ENCODE measurements around the gene FBXL13.
"Not testable (repeated sequence)": the region's sequence is repeated elsewhere in the genome, so short reads cannot be mapped to it uniquely, and the experiment has no call there.

The FBXL13 gene

DNA sequence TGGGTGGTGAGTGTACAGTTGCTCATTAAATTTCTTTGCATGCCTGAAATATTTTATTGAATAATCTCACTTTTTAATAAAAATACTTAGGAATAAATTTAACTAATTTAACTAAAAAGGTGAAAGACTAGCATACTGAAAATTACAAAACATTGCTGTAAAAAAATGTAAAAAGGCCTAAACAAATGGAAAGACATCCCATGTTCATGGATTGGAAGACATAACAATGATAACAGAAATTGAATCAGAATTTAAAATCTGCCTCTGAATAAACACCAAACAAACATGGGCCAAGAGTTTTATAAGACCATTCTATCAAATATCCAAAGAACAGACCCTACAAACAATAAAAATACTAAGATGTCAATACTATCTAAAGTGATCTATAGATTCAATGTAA is 94.9 kb downstream of the FBXL13 start:
- in situ Hi-C loops (cut with MboI; ENCODE audit: low sequenced_read_pairs): no loop called here
- Histone ChIP-seq H3K36me3 (replicated peaks) (no peaks in the 10 kb centered on the region), H3K4me1 (no peaks in the 10 kb centered on the region), H3K4me3 (no peak overlapping the region), H3K27me3 (ENCODE audit: low read depth) (no peaks in the 10 kb centered on the region), H3K9me3 (0 out of 2 replicates have a peak, but pooled peaks cover 2% of the 10 kb centered on the region)
- no peak for DNase-seq (ENCODE audit: low spot score in 2 of 2)

- in situ Hi-C loops (cut with MboI; ENCODE audit: low sequenced_read_pairs): no loop called here
- Histone ChIP-seq H3K9me3 (0 out of 2 replicates have a peak, but pooled peaks cover 2% of the 10 kb centered on the region), H3K4me3 (no peak overlapping the region), H3K4me1 (no peaks in the 10 kb centered on the region), H3K36me3 (replicated peaks) (no peaks in the 10 kb centered on the region), H3K27me3 (ENCODE audit: low read depth) (no peaks in the 10 kb centered on the region)
- DNase-seq (ENCODE audit: low spot score in 2 of 2): no peak
Observed at GRCh38 chr7:102978284-102978683, 96.3 kb downstream of the FBXL13 start.

DNA sequence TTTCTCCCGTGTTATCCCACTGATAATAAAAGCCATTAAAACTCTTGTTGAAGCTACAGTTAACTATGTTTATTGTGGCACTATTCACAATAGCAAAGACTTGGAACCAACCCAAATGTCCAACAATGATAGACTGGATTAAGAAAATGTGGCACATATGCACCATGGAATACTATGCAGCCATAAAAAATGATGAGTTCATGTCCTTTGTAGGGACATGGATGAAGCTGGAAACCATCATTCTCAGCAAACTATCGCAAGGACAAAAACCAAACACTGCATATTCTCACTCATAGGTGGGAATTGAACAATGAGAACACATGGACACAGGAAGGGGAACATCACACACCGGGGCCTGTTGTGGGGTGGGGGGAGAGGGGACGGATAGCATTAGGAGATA is 97.0 kb downstream of the FBXL13 start:
- H3K4me1 ChIP-seq; H3K36me3 ChIP-seq (replicated peaks); in situ Hi-C loops (cut with MboI; ENCODE audit: low sequenced_read_pairs); DNase-seq (ENCODE audit: low spot score in 2 of 2); H3K9me3 ChIP-seq; H3K27me3 ChIP-seq (ENCODE audit: low read depth); H3K4me3 ChIP-seq: not testable (repeated sequence)

- Histone ChIP-seq H3K9me3 (0 out of 2 replicates have a peak, but pooled peaks cover 2% of the 10 kb centered on the region), H3K4me3 (no peak overlapping the region), H3K36me3 (replicated peaks) (no peaks in the 10 kb centered on the region), H3K27me3 (ENCODE audit: low read depth) (no peaks in the 10 kb centered on the region), H3K4me1 (no peaks in the 10 kb centered on the region)
- in situ Hi-C loops (cut with MboI; ENCODE audit: low sequenced_read_pairs): no loop called here
- no peak for DNase-seq (ENCODE audit: low spot score in 2 of 2)
Observed at GRCh38 chr7:102976493-102976892, 98.1 kb downstream of the FBXL13 start.

DNA sequence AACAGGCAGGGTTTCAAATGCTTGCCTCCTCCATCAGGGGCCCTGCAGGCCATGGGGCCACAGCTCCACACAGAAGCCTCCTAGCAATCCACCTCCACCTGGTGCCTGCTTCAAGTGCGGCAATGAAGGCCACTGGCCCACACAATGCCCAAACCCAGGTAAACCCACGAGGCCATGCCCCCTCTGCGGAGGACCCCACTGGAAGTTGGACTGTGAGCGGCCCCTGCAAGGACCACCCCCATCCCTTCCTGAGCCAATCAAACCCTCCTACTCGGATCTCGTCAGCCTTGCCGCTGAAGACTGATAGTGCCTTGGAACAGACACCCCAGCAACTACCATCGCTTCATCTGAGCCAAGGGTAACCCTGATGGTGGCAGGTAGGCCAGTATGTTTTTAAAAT is 98.7 kb downstream of the FBXL13 start:
- H3K27me3 ChIP-seq (ENCODE audit: low read depth): no peaks in the 10 kb centered on the region
- H3K9me3 ChIP-seq: 0 out of 2 replicates have a peak, but pooled peaks cover 2% of the 10 kb centered on the region
- no peak overlapping the region for H3K4me3 ChIP-seq
- in situ Hi-C loops (cut with MboI; ENCODE audit: low sequenced_read_pairs): no loop called here
- H3K4me1 ChIP-seq: no peaks in the 10 kb centered on the region
- DNase-seq (ENCODE audit: low spot score in 2 of 2): no peak
- no peaks in the 10 kb centered on the region for H3K36me3 ChIP-seq (replicated peaks)

DNA sequence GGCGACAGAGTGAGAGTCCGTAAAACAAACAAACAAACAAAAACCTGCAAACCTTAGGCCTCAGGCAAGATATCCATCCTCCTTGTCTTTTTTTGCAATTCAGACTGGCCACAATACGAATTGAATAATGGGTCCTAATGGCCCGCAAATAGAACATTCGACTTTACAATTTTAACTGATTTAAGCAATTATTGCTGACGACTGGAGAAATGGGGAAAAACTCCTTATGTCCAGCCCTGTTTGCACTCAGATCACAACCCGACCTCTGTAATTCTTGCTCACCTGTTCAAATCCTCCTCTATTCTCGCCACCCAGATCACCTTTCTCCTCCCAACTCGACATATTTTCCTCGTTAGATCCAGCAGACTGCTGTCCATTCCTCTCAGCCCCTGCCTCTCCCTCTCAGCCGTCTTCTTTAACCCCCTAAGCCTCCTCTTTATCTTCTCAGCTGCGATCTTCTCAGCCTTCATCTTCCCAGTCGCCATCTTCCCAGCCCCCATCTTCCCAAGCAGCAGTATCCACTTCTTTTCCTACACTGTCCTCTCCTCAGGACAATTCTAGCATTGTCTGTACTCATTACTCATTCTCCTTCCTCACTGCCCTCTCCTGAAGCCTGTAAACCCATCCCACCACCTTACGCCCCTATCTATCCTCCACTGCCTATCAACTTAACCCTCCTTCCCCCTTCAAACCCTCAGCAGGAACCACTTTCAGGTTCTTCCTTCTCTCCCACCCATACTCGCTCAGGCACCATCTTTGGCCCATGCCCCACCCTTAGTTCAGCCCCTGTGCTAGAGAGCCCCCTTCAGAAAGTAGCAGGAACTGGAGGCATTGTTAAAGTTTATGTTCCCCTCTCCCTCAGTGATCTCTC is 100.0 kb downstream of the FBXL13 start:
- Histone ChIP-seq H3K9me3 (no peaks in the 10 kb centered on the region), H3K4me1 (no peaks in the 10 kb centered on the region), H3K27me3 (ENCODE audit: low read depth) (no peaks in the 10 kb centered on the region), H3K4me3 (no peak overlapping the region), H3K36me3 (replicated peaks) (no peaks in the 10 kb centered on the region)
- in situ Hi-C loops (cut with MboI; ENCODE audit: low sequenced_read_pairs): no loop called here
- peak; percentile 5 to 38 for DNase-seq (ENCODE audit: low spot score in 2 of 2)

- Histone ChIP-seq H3K36me3 (replicated peaks) (no peaks in the 10 kb centered on the region), H3K27me3 (ENCODE audit: low read depth) (no peaks in the 10 kb centered on the region), H3K4me1 (no peaks in the 10 kb centered on the region), H3K9me3 (no peaks in the 10 kb centered on the region), H3K4me3 (no peak overlapping the region)
- in situ Hi-C loops (cut with MboI; ENCODE audit: low sequenced_read_pairs): no loop called here
- no peak for DNase-seq (ENCODE audit: low spot score in 2 of 2)
Observed at GRCh38 chr7:102973096-102973802, 101.3 kb downstream of the FBXL13 start.

DNA sequence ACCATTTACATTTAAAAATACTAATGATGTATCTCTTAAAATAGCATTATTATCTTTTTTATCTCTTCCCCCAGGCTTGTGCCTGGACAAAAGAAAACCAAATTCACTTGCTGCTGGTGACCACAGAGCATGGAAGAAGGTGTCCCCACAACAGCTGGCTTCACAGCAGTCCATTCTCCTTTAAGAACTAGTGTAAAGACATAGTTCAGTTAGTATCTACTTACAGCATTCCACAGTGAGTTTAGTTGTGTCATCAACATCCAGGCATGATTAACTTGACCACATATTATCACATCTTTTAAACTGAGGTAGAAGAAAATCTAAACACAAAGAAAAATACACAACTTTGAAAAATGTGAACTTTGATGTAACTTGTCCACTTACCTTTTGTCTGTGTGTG is 106.8 kb downstream of the FBXL13 start:
- Histone ChIP-seq H3K9me3 (no peaks in the 10 kb centered on the region), H3K4me3 (no peak overlapping the region), H3K27me3 (ENCODE audit: low read depth) (no peaks in the 10 kb centered on the region), H3K4me1 (no peaks in the 10 kb centered on the region), H3K36me3 (replicated peaks) (no peaks in the 10 kb centered on the region)
- in situ Hi-C loops (cut with MboI; ENCODE audit: low sequenced_read_pairs): no loop called here
- DNase-seq (ENCODE audit: low spot score in 2 of 2): no peak

GRCh38 chr7:102966465-102966864 is 108.1 kb downstream of the FBXL13 start:
- in situ Hi-C loops (cut with MboI; ENCODE audit: low sequenced_read_pairs): no loop called here
- DNase-seq (ENCODE audit: low spot score in 2 of 2): no peak
- no peak overlapping the region for H3K4me3 ChIP-seq
- no peaks in the 10 kb centered on the region for H3K27me3 ChIP-seq (ENCODE audit: low read depth)
- H3K4me1 ChIP-seq: no peaks in the 10 kb centered on the region
- no peaks in the 10 kb centered on the region for H3K36me3 ChIP-seq (replicated peaks)
- no peaks in the 10 kb centered on the region for H3K9me3 ChIP-seq

DNA sequence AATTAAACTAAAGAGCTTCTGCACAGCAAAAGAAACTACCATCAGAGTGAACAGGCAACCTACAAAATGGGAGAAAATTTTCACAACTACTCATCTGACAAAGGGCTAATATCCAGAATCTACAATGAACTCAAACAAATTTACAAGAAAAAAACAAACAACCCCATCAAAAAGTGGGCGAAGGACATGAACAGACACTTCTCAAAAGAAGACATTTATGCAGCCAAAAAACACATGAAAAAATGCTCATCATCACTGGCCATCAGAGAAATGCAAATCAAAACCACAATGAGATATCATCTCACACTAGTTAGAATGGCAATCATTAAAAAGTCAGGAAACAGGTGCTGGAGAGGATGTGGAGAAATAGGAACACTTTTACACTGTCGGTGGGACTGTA is 112.6 kb downstream of the FBXL13 start:
- H3K27me3 ChIP-seq (ENCODE audit: low read depth); H3K4me1 ChIP-seq; H3K36me3 ChIP-seq (replicated peaks); H3K4me3 ChIP-seq; in situ Hi-C loops (cut with MboI; ENCODE audit: low sequenced_read_pairs); H3K9me3 ChIP-seq; DNase-seq (ENCODE audit: low spot score in 2 of 2): not testable (repeated sequence)

- H3K36me3 ChIP-seq (replicated peaks); H3K27me3 ChIP-seq (ENCODE audit: low read depth); H3K4me1 ChIP-seq; H3K4me3 ChIP-seq; H3K9me3 ChIP-seq; DNase-seq (ENCODE audit: low spot score in 2 of 2); in situ Hi-C loops (cut with MboI; ENCODE audit: low sequenced_read_pairs): not testable (repeated sequence)
Observed at GRCh38 chr7:102958004-102958403, 116.6 kb downstream of the FBXL13 start.

- H3K4me3 ChIP-seq; H3K9me3 ChIP-seq; H3K36me3 ChIP-seq (replicated peaks); DNase-seq (ENCODE audit: low spot score in 2 of 2); H3K4me1 ChIP-seq; in situ Hi-C loops (cut with MboI; ENCODE audit: low sequenced_read_pairs); H3K27me3 ChIP-seq (ENCODE audit: low read depth): not testable (repeated sequence)
Observed at GRCh38 chr7:102954359-102954758, 120.2 kb downstream of the FBXL13 start.

DNA sequence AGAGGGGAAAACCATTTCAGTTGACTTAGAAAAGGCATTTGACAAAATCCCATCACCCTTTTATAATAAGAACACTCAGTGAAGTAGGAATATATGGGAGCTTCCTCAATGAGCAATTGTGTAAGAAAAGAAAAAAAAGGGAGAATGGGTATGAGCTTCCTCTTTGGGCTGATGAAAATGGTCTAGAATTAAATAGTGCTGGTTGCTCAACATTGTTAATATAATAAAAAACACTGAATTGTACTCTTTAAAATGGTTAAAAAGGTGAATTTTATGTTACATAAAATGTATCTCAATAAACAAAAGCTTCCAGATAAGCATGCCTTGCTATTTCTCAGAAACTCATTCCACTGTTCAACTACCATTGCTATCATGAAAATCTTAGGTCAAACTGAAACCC is 121.2 kb downstream of the FBXL13 start:
- no peaks in the 10 kb centered on the region for H3K27me3 ChIP-seq (ENCODE audit: low read depth)
- no peak for DNase-seq (ENCODE audit: low spot score in 2 of 2)
- H3K4me1 ChIP-seq: no peaks in the 10 kb centered on the region
- in situ Hi-C loops (cut with MboI; ENCODE audit: low sequenced_read_pairs): no loop called here
- H3K4me3 ChIP-seq: no peak overlapping the region
- H3K36me3 ChIP-seq (replicated peaks): no peaks in the 10 kb centered on the region
- no peaks in the 10 kb centered on the region for H3K9me3 ChIP-seq

GRCh38 chr7:102951839-102952238 is 122.8 kb downstream of the FBXL13 start:
- no peak for DNase-seq (ENCODE audit: low spot score in 2 of 2)
- H3K27me3 ChIP-seq (ENCODE audit: low read depth): no peaks in the 10 kb centered on the region
- no peak overlapping the region for H3K4me3 ChIP-seq
- no peaks in the 10 kb centered on the region for H3K36me3 ChIP-seq (replicated peaks)
- in situ Hi-C loops (cut with MboI; ENCODE audit: low sequenced_read_pairs): no loop called here
- H3K9me3 ChIP-seq: no peaks in the 10 kb centered on the region
- no peaks in the 10 kb centered on the region for H3K4me1 ChIP-seq
